ENCODE results near the gene ATP4A. TPM values are rescaled to one million over a fixed set of nuclear protein-coding genes. Genes with fewer than 3 reads are reported as not detected.

Gene ATP4A
- total and polyA plus RNA-seq, 9 donors, result 0.02 TPM; not detected in 8

DNA sequence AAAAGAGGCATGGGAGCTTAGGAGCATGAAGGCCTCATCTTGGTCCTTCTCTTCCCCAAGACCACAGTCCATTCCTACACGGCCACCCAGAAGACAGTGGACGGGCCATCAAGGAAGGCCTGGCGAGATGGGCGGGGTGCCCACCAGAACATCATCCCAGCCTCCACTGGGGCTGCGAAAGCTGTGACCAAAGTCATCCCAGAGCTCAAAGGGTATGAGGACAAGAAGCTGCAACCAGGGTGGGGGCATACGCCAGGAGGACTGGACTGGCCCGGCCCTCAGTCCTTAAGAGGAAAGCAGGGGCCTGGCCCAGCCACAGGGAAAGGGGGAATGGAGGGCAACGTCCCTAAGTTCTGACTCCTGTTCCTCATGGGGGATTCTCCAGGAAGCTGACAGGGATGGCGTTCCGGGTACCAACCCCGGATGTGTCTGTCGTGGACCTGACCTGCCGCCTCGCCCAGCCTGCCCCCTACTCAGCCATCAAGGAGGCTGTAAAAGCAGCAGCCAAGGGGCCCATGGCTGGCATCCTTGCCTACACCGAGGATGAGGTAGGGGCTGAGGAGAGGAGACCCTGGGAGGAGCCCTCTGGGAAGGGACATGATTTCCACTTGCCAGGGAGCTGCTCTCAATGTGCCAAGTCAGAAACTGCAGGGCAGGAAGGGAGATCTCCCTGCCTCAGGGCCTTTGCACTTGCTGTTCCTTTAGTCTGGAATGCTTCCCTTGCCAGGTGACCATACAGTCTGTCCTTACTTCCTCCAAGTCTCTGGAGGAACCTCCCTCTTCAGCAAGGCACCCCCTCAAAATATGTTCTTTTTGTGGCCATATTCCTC lies 20.0 kb downstream of the ATP4A start:
- intact Hi-C loops (cut with DNase I), result loop anchor here in 1 of 4 donors (10.0 kb wide), 1 partner anchor 71 kb away; the partner anchor contains the start of gene HAUS5
- TF ChIP-seq POLR2A (IDR thresholded peaks at IDR 0.05) (no peak), CTCF (IDR thresholded peaks at IDR 0.05) (no peak), EP300 (IDR thresholded peaks at IDR 0.05) (no peak)
- Histone ChIP-seq H3K4me3 (no peak overlapping the region), H3K27me3 (no peaks in the 10 kb centered on the region), H3K4me1 (ENCODE audit: insufficient read depth) (peaks cover 15% of the 10 kb centered on the region), H3K27ac (no peak overlapping the region), H3K9me3 (no peaks in the 10 kb centered on the region), H3K36me3 (no peaks in the 10 kb centered on the region)
- WGBS, 3 donors, result 91 to 96% (median 94%) methylated on average over 14 to 15 of the region's 15 CpGs
- DNase-seq, result no peak

DNA sequence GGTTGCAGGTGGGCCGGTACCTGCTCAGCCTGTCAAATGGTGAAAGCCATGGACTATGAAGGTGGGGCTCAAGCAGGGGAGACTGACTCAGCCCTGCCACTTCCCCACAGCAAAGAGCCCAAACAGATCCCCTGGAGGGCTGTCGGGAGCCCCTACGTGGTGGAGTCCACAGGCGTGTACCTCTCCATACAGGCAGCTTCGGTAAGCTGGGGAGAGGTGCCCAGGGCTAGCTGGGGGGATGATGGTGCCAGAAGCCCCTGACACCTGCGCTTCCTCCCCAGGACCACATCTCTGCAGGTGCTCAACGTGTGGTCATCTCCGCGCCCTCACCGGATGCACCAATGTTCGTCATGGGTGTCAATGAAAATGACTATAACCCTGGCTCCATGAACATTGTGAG lies 21.2 kb downstream of the ATP4A start:
- no peaks in the 10 kb centered on the region for H3K9me3 ChIP-seq
- 87 to 93% (median 91%) methylated on average over 11 of the region's 11 CpGs for WGBS, 3 donors
- no peak overlapping the region for H3K4me3 ChIP-seq
- no peak overlapping the region for H3K27ac ChIP-seq
- H3K4me1 ChIP-seq (ENCODE audit: insufficient read depth), result peaks cover 15% of the 10 kb centered on the region
- no peak for DNase-seq
- no peaks in the 10 kb centered on the region for H3K27me3 ChIP-seq
- TF ChIP-seq EP300 (IDR thresholded peaks at IDR 0.05), result no peak
- TF ChIP-seq CTCF (IDR thresholded peaks at IDR 0.05), result no peak
- TF ChIP-seq POLR2A (IDR thresholded peaks at IDR 0.05), result no peak
- H3K36me3 ChIP-seq, result no peaks in the 10 kb centered on the region
- intact Hi-C loops (cut with DNase I), result loop anchor here in 1 of 4 donors (10.0 kb wide), 1 partner anchor 73 kb away; the partner anchor contains the start of gene HAUS5

GRCh38 chr19:35540356-35540927 lies 23.0 kb downstream of the ATP4A start:
- TF ChIP-seq POLR2A (IDR thresholded peaks at IDR 0.05) (no peak), CTCF (IDR thresholded peaks at IDR 0.05) (no peak), EP300 (IDR thresholded peaks at IDR 0.05) (no peak)
- WGBS, 3 donors, result 69 to 80% (median 78%) methylated on average over 7 of the region's 7 CpGs
- intact Hi-C loops (cut with DNase I), result loop anchor here in 1 of 4 donors (10.0 kb wide), 1 partner anchor 74 kb away; the partner anchor contains the start of gene HAUS5

DNA sequence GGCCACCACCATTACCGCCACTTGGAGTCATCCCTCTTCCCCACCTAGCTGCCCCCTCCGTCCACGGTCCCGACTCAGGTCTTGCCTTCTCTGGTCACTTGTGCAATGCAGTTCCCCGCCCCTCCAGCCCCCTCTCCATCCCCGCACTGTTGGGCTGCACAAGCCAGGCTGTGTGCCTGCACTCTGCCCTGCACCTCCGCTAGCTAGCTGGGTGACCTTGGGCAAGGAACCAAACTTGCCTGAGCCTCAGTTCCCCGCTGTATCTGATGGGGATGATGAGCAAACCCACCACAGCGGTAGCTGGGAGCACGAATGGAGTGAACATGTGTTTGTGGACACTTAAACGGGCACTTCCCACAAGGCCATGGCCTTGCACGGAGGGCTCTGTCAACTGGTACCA lies 23.6 kb downstream of the ATP4A start:
- Histone ChIP-seq H3K27me3 (no peaks in the 10 kb centered on the region), H3K4me3 (no peak overlapping the region), H3K9me3 (no peaks in the 10 kb centered on the region), H3K4me1 (ENCODE audit: insufficient read depth) (peaks cover 7% of the 10 kb centered on the region), H3K27ac (no peak overlapping the region), H3K36me3 (no peaks in the 10 kb centered on the region)
- TF ChIP-seq POLR2A (IDR thresholded peaks at IDR 0.05), result no peak
- no peak for TF ChIP-seq CTCF (IDR thresholded peaks at IDR 0.05)
- no peak for TF ChIP-seq EP300 (IDR thresholded peaks at IDR 0.05)
- intact Hi-C loops (cut with DNase I), result loop anchor here in 1 of 4 donors (10.0 kb wide), 1 partner anchor 75 kb away; the partner anchor contains the start of gene HAUS5
- no peak for DNase-seq
- 52 to 74% (median 71%) methylated on average over 12 of the region's 12 CpGs for WGBS, 3 donors

More at GRCh38 chr19:35540356-35540927, 23.0 kb downstream of the ATP4A start:
- no peaks in the 10 kb centered on the region for H3K27me3 ChIP-seq
- no peaks in the 10 kb centered on the region for H3K9me3 ChIP-seq
- no peak for DNase-seq
- peaks cover 7% of the 10 kb centered on the region for H3K4me1 ChIP-seq (ENCODE audit: insufficient read depth)
- H3K4me3 ChIP-seq, result no peak overlapping the region
- no peak overlapping the region for H3K27ac ChIP-seq
- H3K36me3 ChIP-seq, result no peaks in the 10 kb centered on the region

All from ovary (tissue), 9 donors.